ENCODE measurements around the gene MORN1. TPM values are rescaled to one million over a fixed set of nuclear protein-coding genes. Genes with fewer than 3 reads are reported as not detected.

The MORN1 gene
- total and polyA plus RNA-seq, 12 donors, result 1.2 to 7.6 (median 5.2) TPM

- no peaks in the 10 kb centered on the region for H3K27me3 ChIP-seq
- no peak overlapping the region for H3K4me3 ChIP-seq
- H3K4me1 ChIP-seq, result peaks cover 4 to 14% (median 12%) of the 10 kb centered on the region in 9 donors
- 90% methylated on average over 18 of the region's 18 CpGs for WGBS, 2 donors
- H3K9me3 ChIP-seq, result no peaks in the 10 kb centered on the region
- H3K36me3 ChIP-seq, result no peaks in the 10 kb centered on the region
- no peak for ATAC-seq
- no peak for DNase-seq
- no peak for TF ChIP-seq CTCF (IDR thresholded peaks at IDR 0.05)
- no peak overlapping the region for H3K27ac ChIP-seq
- intact Hi-C loops (cut with DNase I), result loop anchor here in 2 of 10 donors (5.0 to 10.0 kb wide), 2 partner anchors 47 to 54 kb away; no protein-coding TSS in a partner anchor
Measured at GRCh38 chr1:2378956-2379732, 12.2 kb downstream of the MORN1 start.

GRCh38 chr1:2378441-2378851, 12.9 kb downstream of the MORN1 start:
- no peak for TF ChIP-seq CTCF (IDR thresholded peaks at IDR 0.05)
- DNase-seq, result no peak
- Histone ChIP-seq H3K9me3 (no peaks in the 10 kb centered on the region), H3K4me3 (no peak overlapping the region), H3K36me3 (no peaks in the 10 kb centered on the region), H3K27me3 (no peaks in the 10 kb centered on the region), H3K4me1 (peaks cover 4 to 14% (median 12%) of the 10 kb centered on the region in 9 donors), H3K27ac (no peak overlapping the region)
- no peak for ATAC-seq
- intact Hi-C loops (cut with DNase I), result loop anchor here in 2 of 10 donors (5.0 to 10.0 kb wide), 2 partner anchors 46 to 54 kb away; no protein-coding TSS in a partner anchor
- 91 to 92% methylated on average over 24 of the region's 24 CpGs for WGBS, 2 donors

- intact Hi-C loops (cut with DNase I), result loop anchor here in 2 of 10 donors (5.0 to 10.0 kb wide), 2 partner anchors 46 to 53 kb away; no protein-coding TSS in a partner anchor
- peak in 1 of 2 donors; percentile 7 for DNase-seq
Measured at GRCh38 chr1:2377751-2378440, 13.5 kb downstream of the MORN1 start.

More at GRCh38 chr1:2377751-2378440, 13.5 kb downstream of the MORN1 start:
- Histone ChIP-seq H3K36me3 (no peaks in the 10 kb centered on the region), H3K4me1 (peaks cover 4 to 14% (median 12%) of the 10 kb centered on the region in 9 donors), H3K4me3 (no peak overlapping the region), H3K9me3 (no peaks in the 10 kb centered on the region), H3K27me3 (no peaks in the 10 kb centered on the region), H3K27ac (no peak overlapping the region)
- no peak for ATAC-seq
- WGBS, 2 donors, result 90 to 91% methylated on average over 16 of the region's 16 CpGs
- TF ChIP-seq CTCF (IDR thresholded peaks at IDR 0.05), result no peak
